GM10266 (cell line): ENCODE data around the gene SCN11A.

Experiments
- DNase-seq: peaks from one replicate; pipeline ENCODE4 v3.0.0; 2012; ENCODE audit errors: extremely low spot score
- CTCF ChIP-seq: IDR thresholded peaks from 2 replicates; pipeline ENCODE4 v1.5.1; 2012; ENCODE audit warnings: mild to moderate bottlenecking, low read depth; ENCODE audit not compliant: control insufficient read depth, insufficient read depth; ENCODE audit errors: missing control alignments

SCN11A gene

GRCh38 chr3:39005295-39005694 lies 46.4 kb downstream of the SCN11A start:
- DNase-seq = no peak
- TF ChIP-seq CTCF = no peak
